Measurements from ENCODE around the gene ZDHHC22.
A peak's percentile ranks its signal among the peaks of the same experiment; 100 is the strongest.

ZDHHC22 gene

GRCh38 chr14:77106666-77107065 lies 34.9 kb downstream of the ZDHHC22 start:
- CTCF ChIA-PET: interaction anchor here (0.9 kb wide), 1 partner anchor 18 kb away, joined by 3 read pairs; no protein-coding TSS in a partner anchor
- H3K4me3 ChIP-seq (ENCODE audit: low read depth, low read length): no peak overlapping the region
- TF ChIP-seq ZNF404 (tag by site-specific recombination; IDR thresholded peaks at IDR 0.05) (no peak), ZNF23 (tag by site-specific recombination; IDR thresholded peaks at IDR 0.05; ENCODE audit: borderline replicate concordance) (no peak)
- H3K4me1 ChIP-seq (ENCODE audit: control insufficient read depth, insufficient read depth, low read length): no peaks in the 10 kb centered on the region
- H3K36me3 ChIP-seq (ENCODE audit: control insufficient read depth in 2 of 2, insufficient read depth in 1 of 2, low read length in 2 of 2): peaks cover 18 to 61% of the 10 kb centered on the region in 2 experiments
- H3K9me3 ChIP-seq (ENCODE audit: control insufficient read depth, insufficient read depth, low read depth, low read length): no peaks in the 10 kb centered on the region
- no peak overlapping the region for H3K27ac ChIP-seq (ENCODE audit: extremely low read depth, low read depth, low read length)
- POLR2A ChIA-PET: no interaction called here

- POLR2A ChIA-PET: no interaction called here
- Histone ChIP-seq H3K9me3 (ENCODE audit: control insufficient read depth, insufficient read depth, low read depth, low read length) (no peaks in the 10 kb centered on the region), H3K4me1 (ENCODE audit: control insufficient read depth, insufficient read depth, low read length) (no peaks in the 10 kb centered on the region), H3K4me3 (ENCODE audit: low read depth, low read length) (no peak overlapping the region), H3K36me3 (ENCODE audit: control insufficient read depth in 2 of 2, insufficient read depth in 1 of 2, low read length in 2 of 2) (peaks cover 18 to 49% of the 10 kb centered on the region in 2 experiments), H3K27ac (ENCODE audit: extremely low read depth, low read depth, low read length) (no peak overlapping the region)
- CTCF ChIA-PET: interaction anchor here (1.2 kb wide), 2 partner anchors 46 to 106 kb away, joined by 3 to 6 read pairs; no protein-coding TSS in a partner anchor
- TF ChIP-seq PRDM1 (tag by site-specific recombination; IDR thresholded peaks at IDR 0.05) (peak; percentile 43), ZNF426 (tag by site-specific recombination; IDR thresholded peaks at IDR 0.05) (no peak)
These were observed 36.2 kb downstream of the ZDHHC22 start for GRCh38 chr14:77105145-77105939.

GRCh38 chr14:77104393-77104792 lies 37.2 kb downstream of the ZDHHC22 start:
- Histone ChIP-seq H3K4me1 (ENCODE audit: control insufficient read depth, insufficient read depth, low read length) (peaks cover 8% of the 10 kb centered on the region), H3K9me3 (ENCODE audit: control insufficient read depth, insufficient read depth, low read depth, low read length) (no peaks in the 10 kb centered on the region), H3K4me3 (ENCODE audit: low read depth, low read length) (no peak overlapping the region), H3K27ac (ENCODE audit: extremely low read depth, low read depth, low read length) (no peak overlapping the region), H3K36me3 (ENCODE audit: control insufficient read depth in 2 of 2, insufficient read depth in 1 of 2, low read length in 2 of 2) (peaks cover 18 to 40% of the 10 kb centered on the region in 2 experiments)
- ChIA-PET CTCF (interaction anchor here (1.2 to 1.3 kb wide), 3 partner anchors 47 to 229 kb away, joined by 3 to 6 read pairs (median 3); no protein-coding TSS in a partner anchor), POLR2A (no interaction called here)
- no peak for TF ChIP-seq ZNF311 (tag by site-specific recombination; IDR thresholded peaks at IDR 0.05; ENCODE audit: borderline replicate concordance)
- TF ChIP-seq PBX3 (CRISPR knock-in tag; IDR thresholded peaks at IDR 0.05): no peak
- TF ChIP-seq ZBTB48 (tag by site-specific recombination; IDR thresholded peaks at IDR 0.05): no peak
- no peak for TF ChIP-seq ZNF510 (tag by site-specific recombination; IDR thresholded peaks at IDR 0.05; ENCODE audit: insufficient replicate concordance)
- TF ChIP-seq CTCF (tag by site-specific recombination; IDR thresholded peaks at IDR 0.05): no peak
- TF ChIP-seq ZSCAN4 (tag by site-specific recombination; IDR thresholded peaks at IDR 0.05): no peak

- no peak overlapping the region for H3K27ac ChIP-seq (ENCODE audit: extremely low read depth, low read depth, low read length)
- peaks cover 18 to 35% of the 10 kb centered on the region in 2 experiments for H3K36me3 ChIP-seq (ENCODE audit: control insufficient read depth in 2 of 2, insufficient read depth in 1 of 2, low read length in 2 of 2)
- peaks cover 12% of the 10 kb centered on the region for H3K4me1 ChIP-seq (ENCODE audit: control insufficient read depth, insufficient read depth, low read length)
- no peaks in the 10 kb centered on the region for H3K9me3 ChIP-seq (ENCODE audit: control insufficient read depth, insufficient read depth, low read depth, low read length)
- ChIA-PET CTCF (interaction anchor here (0.6 to 1.3 kb wide), 2 partner anchors 176 to 228 kb away, joined by 3 read pairs; no protein-coding TSS in a partner anchor), POLR2A (no interaction called here)
- no peak overlapping the region for H3K4me3 ChIP-seq (ENCODE audit: low read depth, low read length)
- TF ChIP-seq ZNF596 (tag by site-specific recombination; IDR thresholded peaks at IDR 0.05) (no peak), ZNF114 (tag by site-specific recombination; IDR thresholded peaks at IDR 0.05) (no peak), GLI4 (tag by site-specific recombination; IDR thresholded peaks at IDR 0.05) (no peak), SP7 (tag by site-specific recombination; IDR thresholded peaks at IDR 0.05) (no peak), TSHZ1 (tag by site-specific recombination; IDR thresholded peaks at IDR 0.05; ENCODE audit: borderline replicate concordance) (no peak), ZNF138 (tag by site-specific recombination; IDR thresholded peaks at IDR 0.05; ENCODE audit: borderline replicate concordance) (no peak), ZFP3 (tag by site-specific recombination; IDR thresholded peaks at IDR 0.05; ENCODE audit: low read depth) (no peak), ZNF184 (tag by site-specific recombination; IDR thresholded peaks at IDR 0.05) (no peak), ZNF544 (tag by site-specific recombination; IDR thresholded peaks at IDR 0.05) (no peak), KLF9 (tag by site-specific recombination; IDR thresholded peaks at IDR 0.05; ENCODE audit: low read depth) (no peak)
These were observed 37.6 kb downstream of the ZDHHC22 start for GRCh38 chr14:77103951-77104350.
